22Rv1 (cell line): ENCODE data around the gene TENT5A.

Experiments used
- CTCF ChIP-seq: fragments of 450-650 bp; IDR thresholded peaks from 2 replicates; pipeline ENCODE4 v1.5.1; 2017; ENCODE audit warnings: mild to moderate bottlenecking
- ZFX ChIP-seq: fragments of 450-650 bp; IDR thresholded peaks from 2 replicates; pipeline ENCODE4 v1.6.1; 2017; ENCODE audit warnings: antibody characterized with exemption, borderline replicate concordance

GRCh38 chr6:81761197-81761596, 8.7 kb upstream of the TENT5A start:
- TF ChIP-seq CTCF: no peak
- TF ChIP-seq ZFX: no peak
